ENCODE results near the gene PPP1R7. TPM values are rescaled to one million over a fixed set of nuclear protein-coding genes. Genes with fewer than 3 reads are reported as not detected.

PPP1R7 gene
- total and polyA plus RNA-seq, 10 donors, result 36.1 to 89.3 (median 48.8) TPM

DNA sequence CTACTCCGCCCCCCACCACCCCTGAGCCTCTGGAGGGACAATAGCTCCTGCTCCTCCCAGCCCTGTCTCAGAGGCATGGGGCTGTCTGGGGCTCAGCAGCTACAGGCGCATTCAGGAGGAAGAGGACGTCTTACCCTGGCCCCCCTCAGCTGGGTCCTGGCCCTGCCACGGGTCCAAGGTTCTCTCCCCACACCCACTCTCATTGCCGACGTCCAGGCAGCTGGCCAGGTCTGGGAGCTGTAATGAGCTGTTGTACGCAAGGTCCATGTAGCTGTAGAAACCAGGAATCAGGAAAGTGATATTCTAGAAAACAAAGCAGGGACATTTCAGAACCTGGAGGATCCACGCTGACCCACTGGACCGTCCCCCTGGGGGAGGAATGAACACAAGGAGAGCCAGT, 14.5 kb upstream of the PPP1R7 start:
- Histone ChIP-seq H3K27ac (no peak overlapping the region), H3K4me3 (no peak overlapping the region), H3K9me3 (no peaks in the 10 kb centered on the region), H3K4me1 (no peaks in the 10 kb centered on the region), H3K36me3 (peaks cover 0 to 76% (median 13%) of the 10 kb centered on the region in 6 donors), H3K27me3 (replicated peaks in 1 of 7) (no peaks in the 10 kb centered on the region)
- 87 to 92% (median 88%) methylated on average over 9 of the region's 9 CpGs for WGBS, 5 donors
- DNase-seq, result no peak
- TF ChIP-seq CTCF (IDR thresholded peaks at IDR 0.05 in 8 of 11, conservative IDR thresholded peaks at IDR 0.05 in 3 of 11) (no peak), POLR2A (IDR thresholded peaks at IDR 0.05) (no peak), POLR2AphosphoS5 (IDR thresholded peaks at IDR 0.05) (no peak)
- intact Hi-C loops (cut with DNase I; ENCODE audit: low total_unique reads), result no loop called here

GRCh38 chr2:241136191-241136590, 14.1 kb upstream of the PPP1R7 start:
- Histone ChIP-seq H3K36me3 (peaks cover 0 to 75% (median 13%) of the 10 kb centered on the region in 6 donors), H3K27me3 (replicated peaks in 1 of 7) (no peaks in the 10 kb centered on the region), H3K4me3 (no peak overlapping the region), H3K4me1 (no peaks in the 10 kb centered on the region), H3K9me3 (no peaks in the 10 kb centered on the region), H3K27ac (no peak overlapping the region)
- no peak for DNase-seq
- intact Hi-C loops (cut with DNase I; ENCODE audit: low total_unique reads), result no loop called here
- TF ChIP-seq POLR2A (IDR thresholded peaks at IDR 0.05) (no peak), POLR2AphosphoS5 (IDR thresholded peaks at IDR 0.05) (no peak), CTCF (IDR thresholded peaks at IDR 0.05 in 8 of 11, conservative IDR thresholded peaks at IDR 0.05 in 3 of 11) (no peak)
- WGBS, 5 donors, result 95 to 100% (median 98%) methylated on average over 8 of the region's 8 CpGs

DNA sequence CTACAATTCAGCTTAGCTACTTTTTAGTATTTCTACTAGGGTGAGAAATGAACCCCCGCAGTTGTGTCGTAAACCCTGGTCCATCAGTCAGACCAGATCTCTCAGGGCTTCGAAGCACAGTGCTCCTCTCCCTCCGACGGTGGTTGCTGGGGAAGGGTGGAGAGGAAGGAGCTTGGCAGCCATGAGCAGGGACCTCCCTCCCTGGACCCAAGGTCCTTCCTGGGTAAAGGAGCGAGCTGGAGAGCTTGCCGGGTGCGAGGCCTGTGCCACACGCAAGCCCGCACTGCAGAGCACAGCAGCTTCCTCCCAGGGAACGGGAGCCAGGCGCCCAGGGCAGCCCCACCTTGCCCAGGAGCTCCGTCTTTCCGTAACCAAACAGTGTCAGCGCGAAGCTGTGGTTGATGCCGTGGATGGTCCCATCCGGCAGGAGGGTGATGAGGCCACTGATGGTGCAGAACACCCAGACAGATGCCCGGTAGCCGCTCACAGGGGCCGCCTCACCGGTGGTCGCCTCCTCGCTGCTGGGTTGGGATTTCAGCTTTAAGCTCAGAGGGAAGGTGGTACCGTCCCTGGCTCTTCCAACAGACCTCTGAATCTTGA, 13.5 kb upstream of the PPP1R7 start:
- Histone ChIP-seq H3K27ac (no peak overlapping the region), H3K9me3 (no peaks in the 10 kb centered on the region), H3K27me3 (replicated peaks in 1 of 7) (no peaks in the 10 kb centered on the region), H3K36me3 (peaks cover 0 to 75% (median 13%) of the 10 kb centered on the region in 6 donors), H3K4me1 (no peaks in the 10 kb centered on the region), H3K4me3 (no peak overlapping the region)
- 94 to 98% (median 95%) methylated on average over 8 to 25 of the region's 25 CpGs for WGBS, 5 donors
- TF ChIP-seq POLR2AphosphoS5 (IDR thresholded peaks at IDR 0.05), result no peak
- no peak for TF ChIP-seq CTCF (IDR thresholded peaks at IDR 0.05 in 8 of 11, conservative IDR thresholded peaks at IDR 0.05 in 3 of 11)
- TF ChIP-seq POLR2A (IDR thresholded peaks at IDR 0.05), result no peak
- intact Hi-C loops (cut with DNase I; ENCODE audit: low total_unique reads), result no loop called here
- no peak for DNase-seq

- no peak for TF ChIP-seq POLR2AphosphoS5 (IDR thresholded peaks at IDR 0.05)
- no peak for TF ChIP-seq POLR2A (IDR thresholded peaks at IDR 0.05)
- TF ChIP-seq CTCF (IDR thresholded peaks at IDR 0.05 in 8 of 11, conservative IDR thresholded peaks at IDR 0.05 in 3 of 11), result no peak
- DNase-seq, result no peak
- H3K4me1 ChIP-seq, result no peaks in the 10 kb centered on the region
- H3K27me3 ChIP-seq (replicated peaks in 1 of 7), result no peaks in the 10 kb centered on the region
- no peak overlapping the region for H3K4me3 ChIP-seq
- intact Hi-C loops (cut with DNase I; ENCODE audit: low total_unique reads), result no loop called here
- H3K36me3 ChIP-seq, result peaks cover 0 to 81% (median 13%) of the 10 kb centered on the region in 6 donors
- H3K9me3 ChIP-seq, result no peaks in the 10 kb centered on the region
- H3K27ac ChIP-seq, result no peak overlapping the region
- WGBS, 5 donors, result 88 to 96% (median 92%) methylated on average over 20 to 24 of the region's 24 CpGs
These were observed 12.7 kb upstream of the PPP1R7 start for GRCh38 chr2:241137276-241138190.
